Measurements from ENCODE around the gene SPINK2.

GRCh38 chr4:56760183-56760582 is 61.3 kb downstream of the SPINK2 start:
- no peak for TF ChIP-seq CTCF (IDR thresholded peaks at IDR 0.05)
- no peak for TF ChIP-seq REST (IDR thresholded peaks at IDR 0.05; ENCODE audit: insufficient read depth in 1 of 2, low read depth in 2 of 2, low read length in 1 of 2)
- no peak for TF ChIP-seq SIN3A (IDR thresholded peaks at IDR 0.05; ENCODE audit: borderline replicate concordance, insufficient read depth, low read depth, low read length)
- no peak for TF ChIP-seq POLR2AphosphoS5 (IDR thresholded peaks at IDR 0.05; ENCODE audit: low read depth, low read length)
